Neural progenitor cell (in vitro differentiated cells): ENCODE data around the gene SMARCC1.

Experiments
- CTCF ChIP-seq: fragments of 200-600 bp; sonication (generic); IDR thresholded peaks from 2 replicates; pipeline ENCODE4 v1.5.1; 2017; ENCODE audit warnings: antibody characterized with exemption, mild to moderate bottlenecking
- EZH2 ChIP-seq: fragments of 200-600 bp; sonication (generic); IDR thresholded peaks from 2 replicates; pipeline ENCODE4 v1.6.1; 2017; ENCODE audit warnings: antibody characterized with exemption, mild to moderate bottlenecking, moderate library complexity
- EZH2phosphoT487 ChIP-seq: fragments of 200-600 bp; sonication (generic); IDR thresholded peaks from 2 replicates; pipeline ENCODE4 v1.6.1; 2017; ENCODE audit warnings: antibody characterized with exemption

GRCh38 chr3:47612879-47613278 is 168.8 kb downstream of the SMARCC1 start:
- no peak for TF ChIP-seq CTCF
- TF ChIP-seq EZH2 = no peak
- TF ChIP-seq EZH2phosphoT487 = no peak
